PC-3 (cell line): ENCODE measurements around the gene ABLIM2. TPM values are rescaled to one million over a fixed set of nuclear protein-coding genes. Genes with fewer than 3 reads are reported as not detected.

Experiments used
- ATAC-seq: fragments of 200-7000 bp; cut with Tn5 transposase; 2 replicates; pipeline ENCODE4 v1.9.1; 2020; ENCODE audit warnings: mild to moderate bottlenecking, moderate library complexity
- BruUV-seq: library from RNA; stranded (reverse); fragments of 400-500 nt; replicated peaks from 2 replicates; lab custom pipeline; 2021; lab: Mats Ljungman, UMichigan
- CTCF ChIA-PET: fragments of 300-600 bp; sonication (Branson Sonifier 250); formaldehyde crosslinking; loops from one replicate; lab custom pipeline; 2022; ENCODE audit warnings: antibody characterized with exemption; lab: Charles Lee
- POLR2A ChIA-PET: fragments of 300-600 bp; sonication (Branson Sonifier 250); formaldehyde crosslinking; loops from one replicate; lab custom pipeline; 2022; ENCODE audit warnings: antibody characterized with exemption; ENCODE audit not compliant: unreplicated experiment; lab: Charles Lee
- DNase-seq: peaks from one replicate; pipeline ENCODE4 v3.0.0-alpha.2; 2015
- H2AFZ ChIP-seq: fragments of 300-600 bp; sonication (generic); 2 replicates; pipeline ENCODE4 v1.6.0; 2016; ENCODE audit warnings: antibody characterized with exemption, low read length
- H3F3A ChIP-seq: fragments of 300-600 bp; sonication (generic); one replicate; pipeline ENCODE4 v1.6.0; 2017; ENCODE audit warnings: antibody characterized with exemption, low read length, control low read depth, mild to moderate bottlenecking; ENCODE audit not compliant: unreplicated experiment
- H3K27ac ChIP-seq: fragments of 300-600 bp; sonication (generic); 2 replicates; pipeline ENCODE4 v1.5.1; 2016; ENCODE audit warnings: mild to moderate bottlenecking, low read length
- H3K27me3 ChIP-seq: fragments of 300-600 bp; sonication (generic); 2 replicates; pipeline ENCODE4 v1.6.1; 2016; ENCODE audit warnings: low read length, mixed read lengths
- H3K36me3 ChIP-seq: fragments of 300-600 bp; sonication (generic); 2 replicates; pipeline ENCODE4 v1.6.1; 2016; ENCODE audit warnings: low read depth, mixed run types, low read length, mixed read lengths
- H3K4me1 ChIP-seq: fragments of 300-600 bp; sonication (generic); 2 replicates; pipeline ENCODE4 v1.5.1; 2016; ENCODE audit warnings: low read length; ENCODE audit not compliant: insufficient read depth
- H3K4me2 ChIP-seq: fragments of 300-600 bp; sonication (generic); 2 replicates; pipeline ENCODE4 v1.6.0; 2016; ENCODE audit warnings: low read length
- H3K4me3 ChIP-seq: fragments of 300-600 bp; sonication (generic); 2 replicates; pipeline ENCODE4 v1.5.1; 2016; ENCODE audit warnings: mild to moderate bottlenecking, low read length, mixed read lengths
- H3K79me2 ChIP-seq: fragments of 300-600 bp; sonication (generic); 2 replicates; pipeline ENCODE4 v1.6.1; 2017; ENCODE audit warnings: low read length, mixed read lengths
- H3K9ac ChIP-seq: fragments of 300-600 bp; sonication (generic); 2 replicates; pipeline ENCODE4 v1.6.0; 2016; ENCODE audit warnings: mild to moderate bottlenecking, low read length
- H3K9me2 ChIP-seq: fragments of 300-600 bp; sonication (generic); replicated peaks from 2 replicates; pipeline ENCODE4 v1.6.1; 2016; ENCODE audit warnings: mixed run types, low read length, mixed read lengths
- H3K9me3 ChIP-seq: fragments of 300-600 bp; sonication (generic); 2 replicates; pipeline ENCODE4 v1.6.1; 2016; ENCODE audit warnings: low read length, mixed read lengths
- H4K20me1 ChIP-seq: fragments of 300-600 bp; sonication (generic); 2 replicates; pipeline ENCODE4 v1.6.1; 2016; ENCODE audit warnings: low read length, mixed read lengths
- EZH2 ChIP-seq: fragments of 300-600 bp; sonication (generic); IDR thresholded peaks from one replicate; pipeline ENCODE4 v1.6.1; 2017; ENCODE audit warnings: antibody characterized with exemption, mild to moderate bottlenecking, low read length; ENCODE audit not compliant: unreplicated experiment
- EZH2phosphoT487 ChIP-seq: fragments of 300-600 bp; sonication (generic); IDR thresholded peaks from 2 replicates; pipeline ENCODE4 v1.6.1; 2018; ENCODE audit warnings: mild to moderate bottlenecking, antibody characterized with exemption, low read length, borderline replicate concordance
- intact Hi-C: fragments of 100-400 bp; cut with micrococcal nuclease; formaldehyde crosslinking; loops from 2 replicates; pipeline ENCODE4 v1.9.0; 2023
- total RNA-seq: library from RNA; depleted of rRNA; stranded (reverse); fragments of >200 nt; gene quantifications from 2 replicates; pipeline ENCODE4 v1.2.3, GENCODE V29; 2014
- TF ChIP-seq, protein P1 (sequence below): fragments of 300-600 bp; sonication (generic); conservative IDR thresholded peaks from 2 replicates; pipeline ENCODE4 v1.5.1; 2017; ENCODE audit warnings: antibody characterized with exemption, low read depth, mild to moderate bottlenecking, low read length

Gene ABLIM2
- total RNA-seq, 1 experiment from 2014 or later = 3.2 TPM

- Histone ChIP-seq H3K9ac (no peak overlapping the region), H3K4me3 (no peak overlapping the region), H3K4me1 (peaks cover 5% of the 10 kb centered on the region; the same call in 1 of the 2 replicates), H3K36me3 (no peaks in the 10 kb centered on the region), H3K4me2 (no peak overlapping the region), H3K9me3 (no peaks in the 10 kb centered on the region), H3K79me2 (no peaks in the 10 kb centered on the region), H2AFZ (no peak overlapping the region), H3K9me2 (no peaks in the 10 kb centered on the region), H4K20me1 (no peaks in the 10 kb centered on the region), H3K27ac (no peak overlapping the region), H3F3A (no peaks in the 10 kb centered on the region), H3K27me3 (no peaks in the 10 kb centered on the region)
- intact Hi-C loops = no loop called here
- ChIA-PET CTCF (no interaction called here), POLR2A (interaction anchor here (0.6 kb wide), 1 partner anchor 268 kb away, joined by 4 read pairs; no protein-coding TSS in a partner anchor)
- BruUV-seq = no TSS peak
- TF ChIP-seq, protein P1, sequence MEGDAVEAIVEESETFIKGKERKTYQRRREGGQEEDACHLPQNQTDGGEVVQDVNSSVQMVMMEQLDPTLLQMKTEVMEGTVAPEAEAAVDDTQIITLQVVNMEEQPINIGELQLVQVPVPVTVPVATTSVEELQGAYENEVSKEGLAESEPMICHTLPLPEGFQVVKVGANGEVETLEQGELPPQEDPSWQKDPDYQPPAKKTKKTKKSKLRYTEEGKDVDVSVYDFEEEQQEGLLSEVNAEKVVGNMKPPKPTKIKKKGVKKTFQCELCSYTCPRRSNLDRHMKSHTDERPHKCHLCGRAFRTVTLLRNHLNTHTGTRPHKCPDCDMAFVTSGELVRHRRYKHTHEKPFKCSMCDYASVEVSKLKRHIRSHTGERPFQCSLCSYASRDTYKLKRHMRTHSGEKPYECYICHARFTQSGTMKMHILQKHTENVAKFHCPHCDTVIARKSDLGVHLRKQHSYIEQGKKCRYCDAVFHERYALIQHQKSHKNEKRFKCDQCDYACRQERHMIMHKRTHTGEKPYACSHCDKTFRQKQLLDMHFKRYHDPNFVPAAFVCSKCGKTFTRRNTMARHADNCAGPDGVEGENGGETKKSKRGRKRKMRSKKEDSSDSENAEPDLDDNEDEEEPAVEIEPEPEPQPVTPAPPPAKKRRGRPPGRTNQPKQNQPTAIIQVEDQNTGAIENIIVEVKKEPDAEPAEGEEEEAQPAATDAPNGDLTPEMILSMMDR = no peak
- TF ChIP-seq EZH2phosphoT487 (no peak), EZH2 (no peak)
- ATAC-seq (no peak), DNase-seq (no peak)
Measured at GRCh38 chr4:8101213-8102075, 57.2 kb downstream of the ABLIM2 start.

DNA sequence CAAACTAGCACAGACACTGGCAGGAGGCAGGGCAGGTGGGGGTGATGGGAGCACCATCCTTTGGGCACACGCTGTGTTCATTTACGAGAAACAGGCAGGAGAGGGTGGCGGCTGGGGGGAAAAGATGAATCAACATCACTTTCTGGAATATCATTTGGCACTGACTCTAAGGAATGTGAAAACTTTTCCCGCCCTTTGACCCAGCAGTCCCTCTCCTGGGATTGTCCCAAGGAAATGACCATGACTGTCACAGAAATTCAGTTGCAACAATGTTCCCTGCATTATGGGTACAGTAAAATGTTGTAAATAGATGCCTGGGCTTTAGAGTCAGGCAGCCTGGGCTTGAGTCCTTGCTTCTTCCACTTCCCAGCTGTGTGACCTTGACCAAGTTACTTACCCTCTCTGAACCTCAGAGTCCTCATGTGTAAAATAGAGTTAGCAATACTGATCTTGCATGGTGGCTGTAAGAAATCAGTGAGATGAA, 58.6 kb downstream of the ABLIM2 start:
- ChIA-PET CTCF (no interaction called here), POLR2A (no interaction called here)
- TF ChIP-seq, protein P1 = no peak
- no peak for TF ChIP-seq EZH2phosphoT487
- no peak for TF ChIP-seq EZH2
- H3K36me3 ChIP-seq = no peaks in the 10 kb centered on the region
- H3K9me3 ChIP-seq = no peaks in the 10 kb centered on the region
- intact Hi-C loops = no loop called here
- H3K79me2 ChIP-seq = no peaks in the 10 kb centered on the region
- no peaks in the 10 kb centered on the region for H3K27me3 ChIP-seq
- no peak overlapping the region for H3K27ac ChIP-seq
- no peak overlapping the region for H3K4me3 ChIP-seq
- no peaks in the 10 kb centered on the region for H3K9me2 ChIP-seq
- BruUV-seq = no TSS peak
- H3K4me2 ChIP-seq = no peak overlapping the region
- no peak overlapping the region for H2AFZ ChIP-seq
- H4K20me1 ChIP-seq = no peaks in the 10 kb centered on the region
- DNase-seq (no peak), ATAC-seq (no peak)
- no peak overlapping the region for H3K9ac ChIP-seq
- no peaks in the 10 kb centered on the region for H3F3A ChIP-seq
- H3K4me1 ChIP-seq = peaks cover 8% of the 10 kb centered on the region; the same call in 1 of the 2 replicates

DNA sequence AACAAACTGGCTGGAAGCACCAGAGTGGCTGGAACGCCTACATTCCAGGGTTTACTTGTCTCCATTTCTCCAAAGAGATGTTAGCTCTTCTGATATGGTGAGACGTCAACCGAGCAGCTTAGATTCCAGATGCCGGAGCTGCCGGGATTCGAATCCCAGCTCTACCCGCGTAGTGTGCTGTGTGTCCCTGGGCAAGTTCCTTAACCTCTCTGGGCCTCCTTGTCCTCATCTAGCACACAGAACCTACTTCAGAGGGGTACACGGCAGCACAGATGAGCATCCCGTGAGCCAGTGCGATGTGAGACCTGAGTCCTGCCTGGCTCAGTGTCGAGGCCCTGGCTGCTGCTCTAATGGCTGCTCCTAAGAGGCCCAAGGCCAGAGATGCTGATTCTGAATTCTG, 60.1 kb downstream of the ABLIM2 start:
- Histone ChIP-seq H3K4me1 (peaks cover 8% of the 10 kb centered on the region; the same call in 1 of the 2 replicates), H3F3A (no peaks in the 10 kb centered on the region), H3K79me2 (no peaks in the 10 kb centered on the region), H3K36me3 (0 out of 2 replicates have a peak, but pooled peaks cover 2% of the 10 kb centered on the region), H2AFZ (no peak overlapping the region), H3K9ac (no peak overlapping the region), H3K9me3 (peaks cover 4% of the 10 kb centered on the region; the same call in 1 of the 2 replicates), H4K20me1 (no peaks in the 10 kb centered on the region), H3K4me2 (no peak overlapping the region), H3K9me2 (no peaks in the 10 kb centered on the region), H3K27me3 (no peaks in the 10 kb centered on the region), H3K4me3 (no peak overlapping the region), H3K27ac (no peak overlapping the region)
- DNase-seq = no peak
- ATAC-seq = no peak
- POLR2A ChIA-PET = no interaction called here
- TF ChIP-seq, protein P1 = no peak
- TF ChIP-seq EZH2 (no peak), EZH2phosphoT487 (no peak)
- intact Hi-C loops = no loop called here
- no TSS peak for BruUV-seq
- CTCF ChIA-PET = no interaction called here
